ENCODE data around the gene TREML2.
"Not testable (repeated sequence)": the region's sequence is repeated elsewhere in the genome, so short reads cannot be mapped to it uniquely, and the experiment has no call there.

TREML2 gene, protein sequence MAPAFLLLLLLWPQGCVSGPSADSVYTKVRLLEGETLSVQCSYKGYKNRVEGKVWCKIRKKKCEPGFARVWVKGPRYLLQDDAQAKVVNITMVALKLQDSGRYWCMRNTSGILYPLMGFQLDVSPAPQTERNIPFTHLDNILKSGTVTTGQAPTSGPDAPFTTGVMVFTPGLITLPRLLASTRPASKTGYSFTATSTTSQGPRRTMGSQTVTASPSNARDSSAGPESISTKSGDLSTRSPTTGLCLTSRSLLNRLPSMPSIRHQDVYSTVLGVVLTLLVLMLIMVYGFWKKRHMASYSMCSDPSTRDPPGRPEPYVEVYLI

DNA sequence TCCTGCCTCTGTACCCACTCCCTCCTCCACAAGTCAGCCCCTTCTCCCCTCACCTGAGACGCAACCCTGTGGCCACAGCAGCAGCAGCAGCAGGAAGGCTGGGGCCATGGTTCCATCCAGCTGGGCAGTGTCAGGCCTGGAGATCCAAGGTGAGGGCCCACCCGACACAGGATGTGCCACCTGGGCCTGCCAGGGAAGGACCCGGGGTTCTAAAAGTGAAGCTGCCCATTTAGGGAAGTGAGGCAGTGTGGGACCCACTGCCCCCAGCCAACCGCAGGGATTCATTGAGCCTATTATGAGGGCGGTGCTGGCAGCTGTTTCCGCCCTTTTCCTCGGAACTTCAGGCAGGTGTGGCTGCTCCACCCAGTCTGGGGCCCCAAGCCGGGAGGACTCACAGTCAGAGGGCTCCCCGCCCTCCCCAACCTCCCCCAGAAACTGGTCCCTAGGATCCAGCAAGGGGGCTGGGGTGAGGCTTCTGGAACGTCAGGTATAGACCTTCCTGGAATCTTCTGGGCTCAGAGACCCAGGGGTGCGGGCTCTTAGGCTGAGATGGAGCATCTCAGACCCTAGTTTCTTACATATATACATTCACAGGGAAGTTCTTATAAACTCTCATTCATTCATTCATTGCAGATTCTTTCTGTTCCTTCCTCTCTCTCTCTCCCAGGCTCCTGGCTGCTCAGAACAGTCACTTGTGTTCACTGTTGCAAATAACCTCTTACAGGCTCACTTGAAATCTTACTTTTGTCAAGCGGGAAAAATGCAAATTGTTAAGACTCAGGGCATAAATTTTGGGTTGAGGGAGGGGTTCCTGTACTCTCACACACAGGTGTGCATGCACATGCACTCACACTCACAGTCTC lies at the start of gene TREML2:
TSS of gene TREML2 (minus strand) at position 249 of the 863 bp plus-strand sequence. CDS start at position 108, 141 bp downstream.
- no peak for DNase-seq (ENCODE audit: low read depth)

DNA sequence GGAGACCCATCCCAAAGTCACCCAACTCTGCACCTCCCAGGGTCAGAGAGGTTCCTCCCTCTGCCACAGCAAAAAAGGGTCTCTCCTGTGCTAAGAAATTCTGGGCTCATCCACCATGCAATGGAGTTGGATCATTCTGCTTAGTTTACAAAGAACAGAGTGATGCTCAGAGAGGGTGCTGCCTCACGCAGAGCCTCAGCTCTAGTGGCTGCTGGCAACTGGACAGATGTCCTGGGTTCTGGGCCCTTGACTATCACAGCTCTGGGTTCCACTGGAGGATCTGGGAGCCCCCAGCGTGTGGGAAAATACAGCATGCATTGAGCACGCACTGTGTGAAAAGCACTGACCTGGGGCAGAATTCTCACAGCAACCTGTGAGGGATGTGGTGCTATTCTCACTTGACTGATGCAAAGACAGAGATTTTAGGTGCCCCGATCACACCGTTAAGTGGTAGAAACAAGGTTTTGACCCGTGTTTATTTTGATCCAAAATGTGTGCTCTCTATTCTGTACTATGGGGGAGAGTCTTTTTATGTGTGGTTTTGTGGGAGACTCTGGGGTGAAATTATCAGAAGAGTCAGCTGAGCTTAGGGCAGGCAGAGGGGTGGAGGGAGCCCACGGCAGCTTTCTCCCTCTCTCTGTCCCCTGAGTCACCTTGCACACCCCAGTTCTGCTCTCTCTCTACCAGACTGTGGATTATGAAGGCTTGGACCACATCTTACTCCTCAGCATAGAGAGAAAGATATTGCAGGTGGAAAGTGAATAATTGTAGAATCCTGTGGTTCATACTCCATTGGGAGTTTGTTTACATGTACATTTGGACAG lies 47.1 kb upstream of the TREML2 start:
- DNase-seq (ENCODE audit: low read depth) = no peak

DNA sequence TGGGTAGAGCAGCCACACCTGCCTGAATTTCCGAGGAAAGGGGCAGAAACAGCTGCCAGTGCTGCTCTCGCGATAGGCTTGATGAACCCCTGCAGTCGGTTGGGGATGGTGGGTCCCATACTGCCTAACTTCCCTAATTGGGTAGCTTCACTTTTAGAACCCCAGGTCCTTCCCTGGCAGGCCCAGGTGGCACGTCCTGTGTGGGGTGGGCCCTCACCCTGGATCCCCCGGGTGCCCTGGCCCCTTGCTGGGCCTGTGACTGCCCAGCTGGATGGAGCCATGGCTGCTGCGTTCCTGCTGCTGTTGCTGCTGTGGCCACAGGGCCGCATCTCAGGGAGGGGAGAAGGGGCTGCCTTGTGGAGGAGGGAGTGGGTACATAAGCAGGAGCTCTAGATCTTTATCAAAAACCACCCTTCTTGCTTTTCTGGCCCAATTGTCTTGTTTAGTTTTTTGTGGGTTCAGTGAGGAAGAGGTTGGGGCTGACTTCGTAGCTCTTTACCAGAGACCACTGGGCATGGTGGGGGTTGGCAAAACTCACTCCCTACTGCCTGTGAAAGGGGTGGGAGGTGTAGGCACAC lies 46.4 kb upstream of the TREML2 start:
- no peak for DNase-seq (ENCODE audit: low read depth)

DNA sequence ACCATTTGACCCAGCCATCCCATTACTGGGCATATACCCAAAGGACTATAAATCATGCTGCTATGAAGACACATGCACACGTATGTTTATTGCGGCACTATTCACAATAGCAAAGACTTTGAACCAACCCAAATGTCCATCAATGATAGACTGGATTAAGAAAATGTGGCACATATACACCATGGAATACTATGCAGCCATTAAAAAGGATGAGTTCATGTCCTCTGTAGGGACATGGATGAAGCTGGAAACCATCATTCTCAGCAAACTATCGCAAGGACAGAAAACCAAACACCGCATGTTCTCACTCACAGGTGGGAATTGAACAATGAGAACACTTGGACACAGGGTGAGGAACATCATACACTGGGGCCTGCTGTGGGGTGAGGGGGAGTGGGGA lies 45.6 kb upstream of the TREML2 start:
- DNase-seq (ENCODE audit: low read depth) = not testable (repeated sequence)

DNA sequence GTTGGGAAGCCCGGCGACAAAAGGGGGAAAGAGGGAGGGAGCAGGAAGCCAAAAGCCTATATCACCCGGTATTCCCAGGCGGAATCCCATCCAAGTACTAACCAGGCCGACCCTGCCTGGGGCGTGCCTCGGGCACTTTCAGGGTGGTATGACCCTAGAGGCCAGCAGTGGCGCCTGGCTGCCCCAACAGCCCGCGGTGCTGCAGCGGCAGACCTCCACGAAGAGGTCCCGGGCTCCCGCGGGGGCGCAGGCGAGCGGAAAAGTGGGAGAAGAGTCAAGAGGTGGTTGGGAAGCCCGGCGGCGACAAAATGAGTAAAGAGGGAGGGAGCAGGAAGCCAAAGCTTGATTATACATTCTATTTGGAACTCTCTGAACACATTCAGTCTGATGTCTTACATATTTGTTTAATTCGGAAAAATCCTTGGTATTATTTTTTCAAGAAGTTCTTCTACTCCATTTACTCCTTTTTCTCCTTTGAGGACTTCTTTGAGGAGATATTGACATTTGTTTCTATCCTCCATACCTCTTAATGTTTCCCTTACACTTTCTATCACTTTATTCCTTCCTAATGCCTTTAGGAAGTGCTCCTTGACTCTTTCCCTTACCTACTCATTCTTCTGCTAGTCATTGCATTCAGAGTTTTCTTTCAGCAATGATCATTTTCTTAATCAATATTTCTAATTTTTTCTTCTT lies 38.7 kb upstream of the TREML2 start:
- no peak for DNase-seq (ENCODE audit: low read depth)

DNA sequence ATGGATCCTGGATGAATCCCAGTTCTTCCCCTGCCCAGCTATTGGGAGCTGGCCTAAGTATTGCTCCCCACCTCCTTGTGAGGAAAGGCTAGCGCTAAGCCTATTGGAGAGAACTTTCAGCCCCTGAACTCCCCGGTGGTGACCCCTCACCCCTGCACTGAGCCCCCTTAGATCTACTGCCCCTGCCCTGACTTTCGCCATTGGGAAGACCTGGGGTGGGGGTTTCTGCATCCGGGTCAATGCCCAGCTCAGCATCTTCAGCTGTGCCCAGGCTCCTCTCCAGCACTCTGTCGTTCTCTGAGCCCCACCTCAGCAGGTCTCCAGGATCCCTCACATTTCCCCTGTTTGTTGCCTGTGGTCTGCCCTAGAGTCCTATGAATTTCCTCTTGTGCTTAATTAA lies 36.2 kb upstream of the TREML2 start:
- no peak for DNase-seq (ENCODE audit: low read depth)

DNA sequence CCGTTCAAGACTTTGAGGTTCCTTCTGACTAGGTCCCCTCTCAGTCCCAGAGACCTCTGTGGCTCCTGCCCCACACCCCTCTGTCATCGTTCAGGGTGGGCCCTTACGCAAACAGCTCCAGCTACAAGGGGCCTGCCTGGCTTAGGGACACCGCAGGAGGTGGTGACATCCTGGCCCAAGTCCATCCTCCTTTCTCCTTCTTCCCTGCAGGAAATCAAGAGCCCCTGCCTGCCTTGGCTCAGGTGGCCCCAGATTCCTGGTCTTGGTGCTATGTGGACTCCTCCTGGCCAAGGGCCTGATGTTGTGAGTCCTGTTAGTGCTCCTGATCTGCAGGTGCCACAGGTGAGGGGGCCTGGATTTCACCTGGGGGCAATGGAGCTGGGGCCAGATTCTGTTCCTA lies 35.3 kb upstream of the TREML2 start:
- no peak for DNase-seq (ENCODE audit: low read depth)

DNA sequence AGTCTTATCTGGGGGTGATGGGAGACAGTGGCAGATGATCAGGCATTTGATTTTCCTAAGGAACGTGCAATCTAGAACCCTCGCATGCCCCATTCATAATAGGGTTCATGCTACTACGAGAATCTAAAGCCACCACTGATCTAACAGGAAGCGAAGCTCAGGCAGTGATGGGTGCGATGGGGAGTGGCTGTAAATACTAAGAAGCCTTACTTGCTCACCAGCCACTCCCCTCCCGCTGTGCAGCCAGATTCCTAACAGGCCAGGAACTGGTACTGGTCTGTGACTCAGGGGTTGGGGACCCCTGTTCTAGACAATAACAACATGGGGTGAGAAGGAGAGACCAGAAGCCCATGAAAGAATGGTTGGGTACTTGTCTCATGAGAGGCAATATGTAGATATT lies 31.7 kb upstream of the TREML2 start:
- DNase-seq (ENCODE audit: low read depth) = no peak

DNA sequence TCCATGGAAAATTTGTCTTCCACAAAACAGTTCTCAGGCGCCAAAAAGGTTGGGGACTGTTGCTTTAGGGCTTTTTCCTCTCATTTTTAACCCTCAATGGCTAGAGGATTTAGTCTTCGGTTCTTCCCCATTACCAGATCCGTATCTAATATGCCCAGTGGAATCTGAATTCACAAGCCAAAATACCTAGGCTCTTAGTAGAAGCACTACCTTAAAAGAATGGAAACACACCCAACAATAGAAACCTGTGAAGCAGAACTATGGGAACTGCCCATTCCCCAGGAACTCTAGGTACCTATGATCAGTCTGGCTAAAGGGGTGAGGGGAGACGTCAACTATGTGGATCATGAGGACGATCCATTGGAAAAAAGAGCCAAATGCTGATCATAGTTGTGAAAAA lies 30.3 kb upstream of the TREML2 start:
- DNase-seq (ENCODE audit: low read depth) = no peak

DNA sequence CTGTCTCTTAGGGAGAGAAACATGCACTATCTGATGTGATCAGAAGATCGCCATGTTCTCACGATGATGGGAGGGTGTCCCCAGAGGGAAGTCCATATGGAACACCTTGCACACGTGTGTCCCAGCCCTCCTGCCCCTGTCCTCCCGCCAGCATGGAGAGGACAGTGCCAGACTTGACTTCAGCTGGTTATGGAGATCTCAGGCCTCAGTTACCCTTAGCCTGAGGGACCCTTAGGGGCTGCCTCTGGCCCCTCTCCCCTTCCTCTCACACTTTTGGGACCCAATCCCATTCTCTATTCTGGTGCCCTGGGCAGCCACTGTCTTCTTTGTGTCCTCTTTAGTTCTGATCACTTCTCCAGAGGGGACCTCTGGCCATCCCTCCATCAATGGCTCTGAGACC lies 28.8 kb upstream of the TREML2 start:
- no peak for DNase-seq (ENCODE audit: low read depth)

DNA sequence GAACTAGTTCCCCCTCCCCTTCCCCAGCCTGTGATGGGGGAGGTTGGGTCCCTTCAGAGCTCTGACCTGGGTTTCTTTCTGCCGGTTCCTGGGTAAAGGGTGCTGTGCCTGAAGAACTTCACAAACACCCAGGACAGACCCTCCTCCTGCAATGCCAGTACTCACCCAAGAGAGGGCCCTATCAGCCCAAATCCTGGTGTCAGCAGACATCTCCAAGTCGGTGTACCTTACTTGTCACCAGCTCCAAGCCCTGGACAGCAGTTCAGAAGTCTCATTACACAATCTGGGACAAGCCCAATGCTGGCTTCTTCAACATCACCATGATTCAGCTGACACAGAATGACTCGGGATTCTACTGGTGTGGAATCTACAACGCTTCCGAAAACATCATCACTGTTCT lies 27.7 kb upstream of the TREML2 start:
- no peak for DNase-seq (ENCODE audit: low read depth)

DNA sequence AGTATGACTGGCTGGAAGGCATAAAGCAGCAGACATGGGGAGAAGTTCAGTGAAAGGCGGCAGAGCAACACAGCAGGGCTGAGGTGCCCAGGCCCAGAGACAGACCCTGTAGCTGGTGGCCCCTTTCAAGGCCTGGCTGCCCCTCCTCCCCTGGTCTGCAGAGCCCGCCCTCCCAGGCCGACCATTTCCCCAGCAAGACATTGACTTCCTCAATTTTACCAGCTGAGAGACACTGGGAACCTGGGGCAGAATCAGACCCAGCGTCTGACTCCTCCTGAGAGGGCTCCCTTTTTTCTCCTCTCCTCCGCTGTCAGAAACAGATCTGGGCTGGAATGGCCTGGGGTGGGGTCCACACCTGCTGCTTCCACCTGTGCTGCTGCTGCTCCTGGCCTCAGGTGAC lies 27.1 kb upstream of the TREML2 start, which contains the start of gene TREML4:
TSS of gene TREML4 (plus strand) at position 254 of the 400 bp plus-strand sequence. CDS start at position 333, 79 bp downstream.
- DNase-seq (ENCODE audit: low read depth) = no peak

DNA sequence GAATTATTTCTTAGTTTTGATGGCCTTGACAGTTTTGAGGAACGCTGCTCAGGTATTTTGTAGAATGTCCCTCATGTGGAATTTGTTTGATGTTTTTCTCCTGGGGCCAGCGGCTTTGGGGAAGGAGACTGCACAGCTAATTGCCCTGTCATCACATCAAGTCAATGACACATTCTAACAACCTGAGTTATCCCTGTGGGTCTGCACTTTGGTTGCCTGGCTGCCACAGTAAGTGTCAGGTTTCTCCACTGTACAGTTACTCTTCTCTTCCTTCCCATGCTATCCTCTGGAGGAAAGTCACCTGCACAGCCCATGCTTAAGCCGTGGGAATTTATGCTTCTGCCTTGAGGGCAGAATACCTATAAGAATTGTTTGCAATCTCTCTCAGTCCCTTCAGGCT lies 25.8 kb upstream of the TREML2 start:
- no peak for DNase-seq (ENCODE audit: low read depth)

DNA sequence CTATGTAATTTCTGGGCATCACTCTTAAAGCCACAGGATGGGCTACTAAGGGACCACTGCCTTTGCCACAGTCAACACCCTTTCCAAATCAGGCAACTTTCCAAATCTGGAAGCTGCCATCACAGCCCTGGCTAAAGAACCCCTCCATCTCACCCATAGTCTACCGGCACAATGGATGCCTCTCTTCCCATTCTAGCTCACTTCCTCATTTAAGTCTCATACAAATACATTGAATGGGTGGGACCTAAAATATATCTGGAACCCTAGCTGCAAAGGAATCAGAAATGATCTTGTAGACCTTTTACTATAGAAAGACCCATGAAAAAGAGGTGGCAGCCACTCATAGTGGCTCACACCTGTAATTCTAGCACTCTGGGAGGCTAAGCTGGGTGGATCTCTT lies 23.9 kb upstream of the TREML2 start:
- DNase-seq (ENCODE audit: low read depth) = no peak

DNA sequence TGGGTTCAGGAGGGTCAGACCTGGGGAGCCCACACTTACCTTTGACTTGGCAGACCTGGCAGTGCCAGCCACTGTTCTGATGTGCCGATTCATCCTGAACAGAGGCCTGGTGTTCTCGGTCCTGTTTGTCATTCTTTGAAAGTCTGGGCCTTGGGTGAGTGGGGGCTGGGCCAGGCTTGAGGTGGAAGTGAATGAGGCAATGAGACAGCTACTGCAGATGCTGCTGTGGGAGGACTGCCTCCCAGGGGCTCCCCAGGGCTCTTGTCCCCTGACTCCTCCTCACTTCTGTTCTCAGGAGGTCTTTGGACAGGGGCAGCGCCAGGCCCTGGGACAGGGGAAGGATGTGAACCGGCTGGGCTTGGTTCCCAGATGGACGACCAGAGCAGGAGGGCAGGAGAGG lies 21.6 kb upstream of the TREML2 start:
- no peak for DNase-seq (ENCODE audit: low read depth)

DNA sequence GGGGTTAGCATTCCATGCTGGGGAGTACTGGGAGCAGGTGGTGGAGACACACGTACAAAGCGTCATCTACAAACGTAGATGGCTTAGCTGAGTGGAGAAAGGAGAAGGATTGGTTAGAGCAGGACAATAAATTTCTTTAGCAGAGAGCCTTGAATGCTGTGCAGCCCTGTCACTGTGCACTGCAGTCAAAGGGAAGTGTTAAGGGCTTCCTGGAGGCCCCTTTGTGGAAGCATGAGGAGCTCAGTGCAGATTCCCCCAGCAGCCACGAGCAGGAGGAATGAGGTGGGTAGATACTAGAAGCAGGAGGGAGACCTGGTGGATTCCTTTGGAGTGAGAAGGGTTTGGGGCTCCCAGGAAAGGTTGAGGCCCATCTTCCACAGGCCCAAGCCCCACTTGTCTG lies 21.1 kb upstream of the TREML2 start:
- no peak for DNase-seq (ENCODE audit: low read depth)

DNA sequence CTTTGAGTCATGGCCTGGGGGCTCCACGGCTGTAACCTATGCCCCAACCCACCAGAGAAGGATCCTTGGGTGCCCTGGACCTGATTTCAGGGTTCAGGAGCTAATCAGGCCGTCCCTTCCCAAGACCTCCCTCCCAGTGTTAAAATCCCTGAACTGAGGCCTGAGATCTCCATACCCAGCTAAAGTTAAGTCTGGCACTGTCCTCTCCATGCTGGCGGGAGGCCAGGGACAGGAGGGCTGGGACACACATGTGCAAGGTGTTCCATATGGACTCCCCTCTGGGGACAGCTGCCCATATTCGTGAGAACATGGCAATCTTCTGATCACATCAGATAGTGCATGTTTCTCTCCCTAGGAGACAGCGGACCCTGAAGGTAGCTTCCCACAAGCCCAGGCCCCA lies 15.7 kb upstream of the TREML2 start:
- DNase-seq (ENCODE audit: low read depth) = no peak

DNA sequence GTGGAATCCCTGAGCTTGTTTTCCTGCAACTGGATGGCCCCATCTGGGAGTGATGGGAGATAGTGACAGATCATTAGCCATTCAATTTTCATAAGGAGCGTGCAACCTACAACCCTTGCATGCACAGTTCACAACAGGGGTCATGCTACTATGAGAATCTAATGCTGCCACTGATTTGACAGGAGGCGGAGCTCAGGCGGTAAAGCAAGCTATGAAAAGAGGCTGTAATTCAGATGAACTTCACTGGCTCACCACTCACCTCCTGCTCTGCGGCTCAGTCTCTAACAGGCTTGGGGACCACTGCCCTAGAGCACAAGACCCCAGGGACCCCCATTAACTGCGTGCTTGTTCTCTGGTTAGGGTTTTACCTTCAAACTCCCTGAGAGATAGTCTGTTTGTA lies 14.8 kb upstream of the TREML2 start:
- no peak for DNase-seq (ENCODE audit: low read depth)

DNA sequence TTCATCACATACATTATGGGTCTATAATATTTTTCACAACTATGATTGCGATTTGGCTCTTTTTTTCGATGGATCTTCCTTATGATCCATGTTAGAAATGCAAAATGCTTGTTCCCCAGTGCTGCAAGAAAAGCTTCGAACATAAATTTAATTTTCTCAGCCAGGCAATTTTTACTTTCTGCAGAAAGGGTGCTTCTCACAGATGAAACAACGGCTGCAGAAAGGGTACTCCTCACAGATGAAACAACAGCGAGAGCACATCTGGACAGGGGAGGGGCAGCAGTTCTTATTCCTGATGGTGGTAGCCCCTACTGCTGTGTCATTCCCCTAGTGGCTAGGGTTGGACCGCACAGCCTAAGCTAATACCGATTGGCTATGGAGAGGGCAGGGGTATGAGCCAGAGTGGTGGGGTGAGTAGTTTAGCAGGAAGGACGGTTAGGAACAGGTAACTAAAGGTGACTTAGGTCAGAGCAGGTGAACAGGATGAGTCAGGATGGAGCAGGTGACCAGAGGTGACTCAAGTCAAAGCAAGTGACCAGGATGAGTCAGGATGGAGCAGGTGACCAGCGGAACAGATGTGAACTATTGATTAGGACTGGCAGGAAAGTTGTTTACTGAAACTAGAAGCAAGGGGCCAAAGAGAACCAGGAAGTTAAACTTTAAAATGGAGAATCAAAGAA lies 13.8 kb upstream of the TREML2 start:
- no peak for DNase-seq (ENCODE audit: low read depth)

DNA sequence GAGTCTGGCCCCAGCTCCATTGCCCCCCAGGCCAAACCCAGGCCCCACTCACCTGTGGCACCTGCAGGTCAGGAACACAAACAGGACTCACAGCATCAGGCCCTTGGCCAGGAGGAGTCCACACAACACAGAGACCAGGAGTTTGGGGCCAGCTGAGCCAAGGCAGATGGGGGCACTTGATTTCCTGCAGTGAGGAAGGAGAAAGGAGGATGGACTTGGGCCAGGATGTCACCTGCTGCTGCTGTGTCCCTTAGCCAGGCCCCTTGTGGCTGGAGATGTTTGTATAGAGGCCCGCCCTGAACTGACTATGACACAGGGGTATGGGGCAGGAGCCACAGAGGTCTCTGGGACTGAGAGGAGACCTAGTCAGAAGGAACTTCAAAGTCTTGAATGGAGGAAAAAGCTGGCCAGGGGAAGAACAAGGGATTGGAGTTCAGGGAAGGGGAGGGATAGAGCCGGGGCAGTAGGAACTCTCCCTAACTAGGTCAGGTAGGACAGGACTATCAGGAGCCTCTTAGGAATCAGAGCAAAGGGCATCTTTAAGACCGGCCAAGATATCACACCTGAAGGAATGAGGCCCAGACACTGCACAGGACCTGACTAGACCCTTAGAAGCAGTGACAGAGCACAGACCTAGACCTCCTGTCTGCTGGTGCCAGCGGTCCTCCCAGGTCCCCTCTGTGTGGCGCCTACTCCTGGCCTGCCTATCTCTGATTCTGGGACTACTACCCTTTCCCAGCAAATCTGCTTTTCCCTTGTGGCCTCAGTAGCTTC lies 8.8 kb upstream of the TREML2 start:
- DNase-seq (ENCODE audit: low read depth) = no peak
